Stromal cell of bone marrow (primary cell): ENCODE results near the gene PDGFRA.

ENCODE experiments used
- DNase-seq: peaks from one replicate; pipeline ENCODE4 v3.0.0-alpha.2; 2012; ENCODE audit warnings: low read depth

PDGFRA gene

DNA sequence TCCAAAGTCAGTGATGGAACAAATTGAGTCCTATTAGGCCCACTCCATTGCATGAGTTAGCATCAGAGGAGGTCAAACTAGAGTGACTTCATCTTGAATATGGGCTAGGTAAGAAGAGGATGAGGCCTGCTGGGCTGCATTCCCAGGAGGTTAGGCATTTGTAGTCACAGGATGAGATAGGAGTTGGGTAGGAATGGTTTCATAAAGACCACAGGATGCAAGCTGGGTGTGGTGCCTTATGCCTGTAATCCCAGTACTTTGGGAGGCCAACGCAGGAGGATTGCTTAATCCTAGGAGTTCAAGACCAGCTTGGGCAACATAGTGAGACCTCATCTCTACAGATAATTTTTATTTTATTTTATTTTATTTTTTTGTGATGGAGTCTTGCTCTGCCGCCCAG, 26.8 kb downstream of the PDGFRA start:
- no peak for DNase-seq

DNA sequence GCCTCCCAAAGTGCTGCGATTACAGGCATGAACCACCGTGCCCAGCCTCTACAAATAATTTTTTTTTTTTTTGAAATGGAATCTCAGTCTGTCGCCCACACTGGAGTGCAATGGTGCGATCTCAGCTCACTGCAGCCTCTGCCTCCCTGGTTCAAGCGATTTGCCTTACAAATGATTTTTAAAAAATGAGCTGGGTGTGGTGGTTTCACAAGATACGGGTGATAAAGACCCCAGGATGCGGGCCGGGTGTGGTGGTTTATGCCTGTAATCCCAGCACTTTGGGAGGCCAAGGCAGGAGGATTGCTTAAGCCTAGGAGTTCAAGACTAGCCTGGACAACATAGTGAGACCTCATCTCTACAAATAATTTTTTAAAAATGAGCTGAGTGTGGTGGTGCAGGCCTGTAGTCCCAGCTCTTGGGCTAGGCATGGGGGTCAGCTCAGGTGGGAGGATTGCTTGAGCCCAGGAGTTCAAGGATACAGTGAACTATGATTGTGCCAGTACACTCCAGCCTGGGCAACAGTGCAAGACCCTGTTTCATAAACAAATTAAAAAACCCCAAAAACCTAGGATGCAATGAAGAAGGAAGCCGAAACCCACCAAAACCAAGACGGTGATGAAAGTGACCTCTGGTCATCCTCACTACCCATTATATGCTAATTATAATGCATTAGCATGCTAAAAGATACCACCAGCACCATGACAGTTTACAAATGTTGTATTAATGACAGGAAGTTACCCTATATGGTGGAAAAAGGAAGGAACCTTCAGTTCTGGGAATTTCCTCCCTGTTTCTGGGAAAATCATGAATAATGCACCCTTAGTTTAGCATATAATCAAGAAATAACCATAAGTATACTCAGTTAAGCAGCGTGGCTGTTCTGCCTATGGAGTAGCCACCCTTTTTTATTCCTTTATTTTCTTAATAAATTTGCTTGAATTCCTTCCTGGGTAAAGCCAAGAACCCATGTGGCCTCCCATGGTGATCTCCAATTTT, 27.7 kb downstream of the PDGFRA start:
- no peak for DNase-seq

GRCh38 chr4:54265366-54265765, 36.3 kb downstream of the PDGFRA start:
- DNase-seq: no peak

DNA sequence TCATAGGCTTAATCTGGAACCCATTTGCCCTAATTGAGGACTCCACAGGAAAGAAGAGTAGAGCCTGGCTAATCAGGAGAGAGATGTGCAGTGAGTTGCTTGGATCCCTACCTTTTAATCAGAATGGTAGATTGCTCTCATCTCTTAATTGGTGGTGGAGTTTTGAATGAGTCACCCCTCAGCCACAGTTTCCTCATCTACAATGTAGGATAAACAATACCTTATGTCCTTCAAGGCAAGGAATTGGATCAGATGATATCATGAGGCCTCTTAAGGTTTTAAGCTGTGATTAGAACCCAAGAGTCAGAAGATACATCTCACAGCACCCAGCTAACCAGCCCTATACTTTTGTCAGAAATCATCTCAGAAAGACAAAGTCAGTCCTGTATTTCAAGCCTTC, 39.1 kb downstream of the PDGFRA start:
- no peak for DNase-seq

- no peak for DNase-seq
These were observed 42.4 kb downstream of the PDGFRA start for GRCh38 chr4:54271464-54271863.

GRCh38 chr4:54272051-54272450, 43.0 kb downstream of the PDGFRA start:
- no peak for DNase-seq

DNA sequence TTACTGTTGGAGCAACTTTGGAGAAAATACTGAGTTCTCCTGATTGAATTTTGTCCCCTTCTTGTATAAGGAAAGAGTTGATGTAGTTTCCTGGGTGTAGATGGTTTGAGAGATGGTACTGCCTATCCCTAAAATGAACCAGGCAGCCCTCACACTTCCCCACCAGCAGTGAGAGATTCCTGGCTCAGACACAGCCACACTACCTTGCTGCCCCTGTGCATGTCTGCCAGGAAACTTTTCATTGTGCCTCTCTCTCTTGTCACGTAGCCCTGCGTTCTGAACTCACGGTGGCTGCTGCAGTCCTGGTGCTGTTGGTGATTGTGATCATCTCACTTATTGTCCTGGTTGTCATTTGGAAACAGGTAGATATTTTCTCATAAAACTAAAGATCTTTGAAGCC, 45.2 kb downstream of the PDGFRA start:
- no peak for DNase-seq

DNA sequence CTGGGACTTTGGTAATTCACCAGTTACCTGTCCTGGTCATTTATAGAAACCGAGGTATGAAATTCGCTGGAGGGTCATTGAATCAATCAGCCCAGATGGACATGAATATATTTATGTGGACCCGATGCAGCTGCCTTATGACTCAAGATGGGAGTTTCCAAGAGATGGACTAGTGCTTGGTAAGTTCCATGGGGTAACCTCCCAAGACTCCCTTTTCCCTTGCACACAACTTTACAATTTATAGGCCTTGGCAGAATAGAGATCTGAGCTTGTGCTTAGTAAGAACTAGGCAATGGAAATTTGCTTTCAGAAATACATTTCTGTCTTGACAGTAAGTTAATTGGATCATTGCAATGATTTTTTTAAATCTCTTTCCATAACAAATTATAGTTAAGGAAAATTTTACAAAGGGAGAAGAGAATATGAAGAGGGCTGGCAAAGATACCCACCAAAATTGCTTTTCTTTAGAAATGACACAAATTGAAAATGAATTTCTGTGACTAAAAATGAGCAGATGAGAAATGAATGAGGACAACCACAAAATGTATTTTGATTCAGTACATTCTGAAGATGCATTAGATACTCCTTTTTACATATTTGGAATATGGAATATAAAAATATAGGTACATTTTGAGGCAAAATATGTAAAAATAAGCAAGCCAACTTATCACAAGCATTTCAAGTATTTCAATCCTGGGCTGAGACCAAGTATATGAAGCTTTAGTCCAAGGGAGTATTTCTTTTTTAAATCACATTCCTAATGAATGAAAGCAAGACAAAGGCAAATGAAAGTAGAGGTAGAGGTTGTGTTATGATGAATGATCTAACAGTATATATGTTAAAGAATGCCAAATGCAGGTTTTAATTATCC, 45.9 kb downstream of the PDGFRA start:
- no peak for DNase-seq

DNA sequence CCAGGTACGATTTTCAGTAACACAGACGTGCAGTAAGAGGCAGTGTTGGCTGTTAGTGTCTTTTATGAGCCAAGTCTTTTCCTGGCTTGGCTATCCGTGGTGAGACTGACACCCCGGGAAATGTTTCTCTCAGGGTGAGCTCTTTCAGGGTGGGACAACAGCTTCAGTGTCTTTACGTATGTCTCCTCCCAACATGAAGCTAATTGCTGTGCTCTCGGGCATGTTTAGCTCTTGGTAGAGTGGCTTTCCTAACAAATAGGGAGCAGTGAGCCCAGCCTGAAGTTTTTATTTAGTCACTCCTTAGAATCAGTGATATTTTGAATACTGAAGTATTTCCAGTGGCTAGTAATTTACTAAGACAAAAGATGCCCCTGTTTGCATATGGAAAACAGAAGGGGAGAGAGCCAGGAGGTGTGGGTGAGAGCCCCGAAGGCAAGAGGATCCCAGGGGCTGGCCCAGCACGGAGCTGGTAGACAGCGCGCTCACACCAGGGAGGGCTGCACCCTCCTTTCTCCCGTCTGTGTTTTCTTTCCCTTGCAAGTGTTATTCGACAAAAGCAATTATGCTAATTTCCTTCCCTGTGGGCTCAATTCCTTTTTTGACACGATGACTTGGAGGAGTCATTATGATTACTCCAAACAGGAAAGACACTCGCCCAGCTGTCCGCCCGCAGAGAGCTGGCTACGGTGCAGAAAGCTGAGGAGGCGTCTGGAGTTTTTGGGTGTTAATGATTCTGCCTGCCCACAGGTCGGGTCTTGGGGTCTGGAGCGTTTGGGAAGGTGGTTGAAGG, 47.7 kb downstream of the PDGFRA start:
- DNase-seq: no peak

GRCh38 chr4:54277691-54278090, 48.6 kb downstream of the PDGFRA start:
- DNase-seq: peak; percentile 70

- DNase-seq: no peak
These were observed 49.1 kb downstream of the PDGFRA start for GRCh38 chr4:54278216-54278615.

GRCh38 chr4:54281054-54281766, 52.1 kb downstream of the PDGFRA start:
- DNase-seq: peak; percentile 95

DNA sequence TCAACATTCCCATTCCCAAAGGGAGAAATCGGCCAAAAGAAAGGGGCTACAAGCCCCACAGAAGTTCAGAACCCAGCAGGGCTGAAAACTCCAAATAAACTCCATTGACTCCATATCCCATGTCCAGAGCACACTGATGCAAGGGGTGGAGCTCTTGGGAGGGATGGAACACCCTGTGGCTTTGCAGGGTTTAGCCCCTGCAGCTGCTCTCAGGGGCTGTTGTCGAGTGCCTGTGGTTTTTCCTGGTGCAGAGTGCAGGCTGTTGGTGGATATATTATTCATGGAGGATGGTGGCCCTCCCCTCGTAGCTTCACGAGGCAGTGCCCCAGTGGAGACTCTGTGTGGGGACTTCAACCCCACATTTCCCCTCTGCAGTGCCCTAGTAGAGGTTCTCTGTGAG, 53.7 kb downstream of the PDGFRA start:
- DNase-seq: no peak

GRCh38 chr4:54289316-54289715, 60.2 kb downstream of the PDGFRA start:
- no peak for DNase-seq

DNA sequence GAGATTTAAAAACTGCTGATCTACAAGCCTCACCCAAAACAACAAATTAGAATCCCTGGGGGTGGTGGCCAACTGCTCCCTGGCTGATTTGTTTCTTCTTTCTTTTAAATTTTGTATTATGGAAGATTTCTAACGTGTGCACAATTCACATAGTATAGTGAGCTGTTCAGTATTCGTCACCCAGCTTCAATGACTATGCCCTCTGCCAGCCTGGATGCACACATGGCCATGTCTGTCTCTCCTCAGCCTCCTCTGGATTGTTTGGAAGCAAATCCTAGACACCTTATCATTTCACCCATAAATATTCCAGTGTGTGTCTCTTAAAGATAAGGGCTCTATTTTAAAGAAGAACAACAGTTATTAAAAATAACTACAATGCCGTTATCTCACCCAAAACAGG, 61.9 kb downstream of the PDGFRA start:
- DNase-seq: no peak

GRCh38 chr4:54296548-54297203, 67.6 kb downstream of the PDGFRA start:
- peak; percentile 16 for DNase-seq

DNA sequence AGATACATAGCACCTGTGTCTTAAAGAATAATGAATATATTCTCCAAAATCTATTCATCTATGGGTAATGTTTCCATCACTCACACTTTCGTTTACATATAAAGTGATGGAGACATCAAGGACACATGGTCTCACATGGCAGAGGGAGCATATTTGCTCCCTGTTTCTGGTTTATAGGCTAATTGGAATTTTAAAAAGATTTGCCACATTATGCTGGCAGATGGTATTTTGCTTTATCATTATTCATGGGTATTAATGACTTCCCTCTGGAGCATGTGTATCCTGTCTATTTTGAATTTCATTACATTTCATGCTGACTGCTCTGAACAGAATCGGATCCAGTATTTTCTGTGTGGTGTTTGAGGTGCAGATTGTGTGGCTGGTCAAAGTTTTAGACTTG, 79.0 kb downstream of the PDGFRA start:
- DNase-seq: no peak

DNA sequence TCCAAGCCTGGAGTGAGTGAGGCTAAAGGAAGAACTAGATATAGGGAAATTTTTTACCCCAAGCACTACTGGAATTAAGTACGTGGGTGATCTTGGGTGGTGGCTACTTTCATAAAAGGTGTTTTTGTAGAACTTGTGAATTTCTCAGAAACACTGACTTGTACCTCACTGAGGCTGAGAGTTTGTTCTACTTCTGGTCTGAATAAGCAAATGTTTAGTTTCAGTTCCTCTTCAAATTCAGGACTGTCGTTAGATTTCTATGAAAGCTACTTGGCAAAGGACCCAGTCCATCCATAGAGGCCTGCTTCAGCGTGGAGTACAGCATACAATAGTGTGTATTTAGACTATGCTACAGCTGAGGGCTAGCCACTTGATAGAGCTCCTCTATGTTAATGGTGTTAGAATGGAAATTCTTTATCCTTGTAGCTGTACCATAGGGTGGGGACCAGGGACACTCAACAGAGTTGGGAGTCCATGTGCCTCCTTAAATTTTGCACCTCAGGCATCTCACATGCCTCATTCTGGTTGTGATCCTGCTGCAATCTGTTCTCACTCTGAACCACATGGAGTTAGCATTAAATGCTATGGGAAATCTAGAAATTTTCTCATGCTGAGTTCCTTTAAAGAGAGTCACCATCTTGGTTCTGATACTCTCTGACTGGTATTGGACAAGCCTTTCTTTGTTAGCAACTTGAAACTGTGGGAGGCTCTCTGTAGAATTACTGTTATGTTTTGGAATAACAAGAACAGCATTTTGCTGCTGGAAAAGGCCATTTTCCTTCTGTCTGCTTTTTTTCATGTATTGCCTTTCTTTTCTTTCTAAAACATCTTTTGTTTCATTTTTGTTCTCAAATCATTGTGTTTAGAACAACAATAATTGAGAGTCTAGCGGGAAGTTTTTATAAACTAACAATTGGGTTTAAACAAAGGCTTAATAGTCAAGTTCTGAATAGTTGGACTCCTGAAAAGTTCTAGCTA, 86.8 kb downstream of the PDGFRA start:
- no peak for DNase-seq

DNA sequence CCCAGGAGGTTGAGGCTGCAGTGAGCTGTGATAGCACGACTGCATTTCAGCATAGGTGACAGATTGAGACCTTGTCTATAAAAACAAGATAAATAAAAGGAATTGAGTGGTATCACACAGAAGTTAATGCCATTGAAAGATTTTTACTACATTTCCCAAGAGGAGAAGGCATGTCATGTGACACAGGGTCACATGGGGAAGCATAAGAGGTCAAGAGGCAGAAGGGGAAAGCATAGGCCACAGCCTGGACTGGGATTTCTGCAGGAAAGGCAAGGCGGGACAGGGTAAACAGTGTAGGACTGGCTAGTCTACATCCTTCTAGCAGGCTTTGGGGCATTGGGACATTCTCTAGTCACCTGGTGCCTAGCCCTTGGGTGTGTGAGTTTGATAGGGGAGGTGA, 88.6 kb downstream of the PDGFRA start:
- DNase-seq: no peak

DNA sequence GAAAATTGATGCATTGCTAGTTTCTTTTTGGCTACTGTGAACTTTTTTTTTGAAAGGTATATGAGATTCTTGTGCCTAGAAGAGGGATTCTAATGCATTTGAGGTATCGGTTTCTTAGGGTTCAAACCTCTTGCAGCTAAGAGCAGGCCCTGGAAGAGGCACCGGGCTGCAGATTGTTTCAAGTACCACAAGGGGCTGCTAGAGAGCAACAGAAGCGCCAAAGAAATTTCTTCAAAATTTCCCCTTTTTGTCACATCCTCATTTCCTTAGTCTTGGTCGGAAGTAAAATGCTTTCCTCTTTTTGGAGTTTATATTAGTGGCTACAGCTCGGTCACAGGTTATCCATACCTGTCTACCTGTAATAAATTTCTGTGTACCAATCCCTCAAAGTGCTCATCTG, 89.8 kb downstream of the PDGFRA start:
- peak; percentile 19 for DNase-seq
